ENCODE measurements around the gene TBATA. TPM values are rescaled to one million over a fixed set of nuclear protein-coding genes. Genes with fewer than 3 reads are reported as not detected.
A peak's percentile ranks its signal among the peaks of the same experiment; 100 is the strongest.

The TBATA gene
- total and polyA plus RNA-seq, 2 donors: not detected

GRCh38 chr10:70744617-70745143 lies 40.5 kb downstream of the TBATA start:
- Histone ChIP-seq H3K36me3 (ENCODE audit: insufficient read depth) (no peaks in the 10 kb centered on the region), H3K27ac (ENCODE audit: low read depth) (no peak overlapping the region), H3K4me3 (ENCODE audit: low read depth, low read length) (no peak overlapping the region), H3K4me1 (ENCODE audit: insufficient read depth) (no peaks in the 10 kb centered on the region)
- 69% methylated on average over 6 of the region's 6 CpGs for WGBS
- DNase-seq (ENCODE audit: extremely low spot score): no peak

DNA sequence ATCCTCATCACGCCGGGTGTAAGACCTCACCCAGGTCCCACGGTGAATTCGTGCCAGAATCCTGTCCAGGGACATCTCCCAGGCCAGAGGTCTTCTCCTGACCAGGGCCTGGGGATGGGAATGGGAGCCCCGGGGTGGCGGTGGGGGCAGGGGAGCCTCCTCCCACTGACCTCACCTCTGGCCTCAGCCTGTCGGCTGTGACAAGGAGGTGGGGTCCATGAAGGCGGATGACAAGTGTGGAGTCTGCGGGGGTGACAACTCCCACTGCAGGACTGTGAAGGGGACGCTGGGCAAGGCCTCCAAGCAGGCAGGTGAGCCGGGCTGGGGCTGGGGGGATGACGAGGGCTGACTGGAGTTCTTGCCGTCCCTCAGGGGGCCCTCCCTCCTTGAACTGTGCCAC lies 41.3 kb downstream of the TBATA start:
- WGBS: 91% methylated on average over 13 of the region's 13 CpGs
- Histone ChIP-seq H3K4me3 (ENCODE audit: low read depth, low read length) (no peak overlapping the region), H3K27ac (ENCODE audit: low read depth) (no peak overlapping the region), H3K36me3 (ENCODE audit: insufficient read depth) (no peaks in the 10 kb centered on the region), H3K4me1 (ENCODE audit: insufficient read depth) (no peaks in the 10 kb centered on the region)
- DNase-seq (ENCODE audit: extremely low spot score): no peak

DNA sequence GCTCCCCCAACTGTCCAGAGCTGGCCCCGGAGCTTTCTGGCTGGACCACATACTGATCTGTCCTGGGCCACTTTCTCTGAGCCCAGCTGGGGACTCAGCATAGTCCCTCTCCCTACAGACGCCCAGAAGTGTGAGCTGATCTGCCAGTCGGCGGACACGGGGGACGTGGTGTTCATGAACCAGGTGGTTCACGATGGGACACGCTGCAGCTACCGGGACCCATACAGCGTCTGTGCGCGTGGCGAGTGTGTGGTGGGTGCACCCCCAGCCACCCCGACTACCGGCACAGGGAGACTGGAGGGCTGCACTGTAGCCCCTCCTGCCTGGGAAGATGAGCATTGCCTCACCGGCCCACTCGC lies 41.8 kb downstream of the TBATA start:
- Histone ChIP-seq H3K4me1 (ENCODE audit: insufficient read depth) (no peaks in the 10 kb centered on the region), H3K4me3 (ENCODE audit: low read depth, low read length) (no peak overlapping the region), H3K36me3 (ENCODE audit: insufficient read depth) (no peaks in the 10 kb centered on the region), H3K27ac (ENCODE audit: low read depth) (no peak overlapping the region)
- no peak for DNase-seq (ENCODE audit: extremely low spot score)
- WGBS: 82% methylated on average over 17 of the region's 17 CpGs

DNA sequence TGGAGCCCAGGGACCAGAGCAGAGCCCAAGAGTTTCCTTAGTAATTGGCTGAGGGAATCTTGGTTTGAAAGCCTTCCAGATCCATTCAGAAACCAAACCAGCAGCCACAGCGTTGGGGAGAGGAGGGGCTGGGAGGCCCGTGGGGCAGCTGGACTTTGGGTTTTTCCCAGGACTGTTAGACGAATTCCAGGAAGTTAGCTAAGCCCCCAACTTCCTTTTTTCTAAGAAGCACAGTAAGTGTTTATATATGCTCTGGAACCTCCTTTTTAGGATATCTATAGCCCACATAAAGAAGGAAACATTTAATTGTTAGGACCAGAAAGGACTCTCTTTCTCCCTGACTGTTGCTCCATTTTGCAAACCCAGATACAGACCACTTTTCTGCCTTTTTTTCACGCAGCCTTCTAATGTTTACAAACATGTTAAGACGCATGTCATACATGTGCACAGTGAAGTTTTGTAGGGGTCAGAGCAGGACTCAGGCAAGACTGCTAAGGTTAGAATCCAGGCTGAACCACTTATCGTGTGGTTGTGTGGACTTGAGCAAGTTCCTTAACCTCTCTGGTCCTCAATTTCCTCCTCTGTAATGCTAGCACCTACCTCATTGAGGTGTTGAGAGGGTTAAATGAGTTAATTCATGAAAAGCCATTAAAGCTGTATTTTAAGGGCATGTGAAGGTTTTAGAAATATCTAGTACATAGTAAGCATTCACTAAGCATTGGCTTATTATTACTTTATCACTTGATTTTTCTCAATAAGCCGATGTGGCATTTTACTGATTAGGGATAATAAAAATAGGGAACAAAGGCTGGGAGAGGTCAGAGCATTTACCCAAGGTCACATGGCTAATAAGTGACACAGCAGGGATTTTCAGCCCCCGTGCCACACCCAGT lies 42.4 kb downstream of the TBATA start:
- H3K4me1 ChIP-seq (ENCODE audit: insufficient read depth): no peaks in the 10 kb centered on the region
- no peaks in the 10 kb centered on the region for H3K36me3 ChIP-seq (ENCODE audit: insufficient read depth)
- H3K27ac ChIP-seq (ENCODE audit: low read depth): peak overlapping the region; percentile 27
- DNase-seq (ENCODE audit: extremely low spot score): peak; percentile 70
- 32% methylated on average over 8 of the region's 8 CpGs for WGBS
- H3K4me3 ChIP-seq (ENCODE audit: low read depth, low read length): no peak overlapping the region

DNA sequence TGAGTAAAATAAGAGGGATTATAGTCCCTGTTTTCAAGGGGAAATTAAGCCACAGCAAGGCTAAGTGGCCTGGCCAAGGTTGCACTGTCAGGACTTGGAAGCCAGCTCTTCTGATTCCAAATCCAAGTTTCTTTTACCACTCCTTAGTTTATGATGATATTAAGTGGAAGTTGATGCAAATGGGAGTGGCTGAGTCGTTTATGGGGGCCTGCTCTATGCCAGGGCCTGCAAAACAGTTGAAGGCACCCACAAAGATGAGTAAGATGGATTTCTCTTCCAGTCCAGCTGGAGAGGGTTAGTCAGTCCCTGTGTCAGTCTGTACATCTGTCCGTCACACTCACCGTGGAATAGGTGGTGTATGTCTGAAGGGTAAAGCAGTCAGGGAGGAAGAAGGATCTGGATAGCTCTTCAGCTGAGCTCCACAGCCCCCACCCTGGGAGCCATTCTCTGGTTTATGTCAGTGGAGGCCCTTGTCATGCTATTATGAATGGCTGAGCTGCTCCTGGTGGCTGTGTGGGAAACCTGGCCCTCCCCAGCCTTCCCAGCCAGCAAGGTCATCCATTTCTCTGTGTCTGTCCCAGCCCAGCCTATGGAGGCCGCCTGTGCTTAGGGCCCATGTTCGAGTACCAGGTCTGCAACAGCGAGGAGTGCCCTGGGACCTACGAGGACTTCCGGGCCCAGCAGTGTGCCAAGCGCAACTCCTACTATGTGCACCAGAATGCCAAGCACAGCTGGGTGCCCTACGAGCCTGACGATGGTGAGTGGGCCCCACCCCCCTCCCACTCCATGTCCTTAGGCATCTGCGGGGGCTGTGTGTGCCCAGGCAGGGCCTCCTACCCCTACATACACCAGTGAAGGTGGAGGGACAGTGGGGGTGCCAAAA lies 44.5 kb downstream of the TBATA start:
- DNase-seq (ENCODE audit: extremely low spot score): no peak
- H3K36me3 ChIP-seq (ENCODE audit: insufficient read depth): no peaks in the 10 kb centered on the region
- 77% methylated on average over 12 of the region's 12 CpGs for WGBS
- no peak overlapping the region for H3K4me3 ChIP-seq (ENCODE audit: low read depth, low read length)
- no peaks in the 10 kb centered on the region for H3K4me1 ChIP-seq (ENCODE audit: insufficient read depth)
- H3K27ac ChIP-seq (ENCODE audit: low read depth): peak overlapping the region; percentile 68

DNA sequence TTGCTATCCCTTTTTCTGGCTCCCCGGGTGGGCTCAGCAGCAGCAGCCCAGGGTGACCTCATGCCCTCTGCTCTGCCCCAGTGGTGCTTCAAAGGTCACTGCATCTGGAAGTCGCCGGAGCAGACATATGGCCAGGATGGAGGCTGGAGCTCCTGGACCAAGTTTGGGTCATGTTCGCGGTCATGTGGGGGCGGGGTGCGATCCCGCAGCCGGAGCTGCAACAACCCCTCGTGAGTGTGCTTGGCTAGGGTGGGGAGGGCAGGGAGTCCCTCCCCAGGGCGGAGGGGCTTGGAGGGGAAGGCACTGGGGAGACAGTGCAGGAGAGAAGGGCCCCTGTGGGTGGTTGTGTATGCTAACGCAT lies 46.4 kb downstream of the TBATA start:
- no peak for DNase-seq (ENCODE audit: extremely low spot score)
- Histone ChIP-seq H3K4me3 (ENCODE audit: low read depth, low read length) (no peak overlapping the region), H3K4me1 (ENCODE audit: insufficient read depth) (no peaks in the 10 kb centered on the region), H3K27ac (ENCODE audit: low read depth) (no peak overlapping the region), H3K36me3 (ENCODE audit: insufficient read depth) (no peaks in the 10 kb centered on the region)
- WGBS: 76% methylated on average over 12 of the region's 12 CpGs

GRCh38 chr10:70738006-70738760 lies 47.0 kb downstream of the TBATA start:
- no peak for DNase-seq (ENCODE audit: extremely low spot score)
- Histone ChIP-seq H3K4me3 (ENCODE audit: low read depth, low read length) (no peak overlapping the region), H3K4me1 (ENCODE audit: insufficient read depth) (no peaks in the 10 kb centered on the region), H3K36me3 (ENCODE audit: insufficient read depth) (no peaks in the 10 kb centered on the region), H3K27ac (ENCODE audit: low read depth) (no peak overlapping the region)
- 86% methylated on average over 3 of the region's 3 CpGs for WGBS

GRCh38 chr10:70737250-70737649 lies 47.9 kb downstream of the TBATA start:
- no peak overlapping the region for H3K27ac ChIP-seq (ENCODE audit: low read depth)
- no peak overlapping the region for H3K4me3 ChIP-seq (ENCODE audit: low read depth, low read length)
- H3K36me3 ChIP-seq (ENCODE audit: insufficient read depth): no peaks in the 10 kb centered on the region
- DNase-seq (ENCODE audit: extremely low spot score): no peak
- no peaks in the 10 kb centered on the region for H3K4me1 ChIP-seq (ENCODE audit: insufficient read depth)
- 87% methylated on average over 6 of the region's 6 CpGs for WGBS

GRCh38 chr10:70736525-70736924 lies 48.7 kb downstream of the TBATA start:
- Histone ChIP-seq H3K4me3 (ENCODE audit: low read depth, low read length) (no peak overlapping the region), H3K36me3 (ENCODE audit: insufficient read depth) (no peaks in the 10 kb centered on the region), H3K27ac (ENCODE audit: low read depth) (no peak overlapping the region), H3K4me1 (ENCODE audit: insufficient read depth) (no peaks in the 10 kb centered on the region)
- no peak for DNase-seq (ENCODE audit: extremely low spot score)
- WGBS: 89% methylated on average over 3 of the region's 3 CpGs

- no peak for DNase-seq (ENCODE audit: extremely low spot score)
- no peak overlapping the region for H3K4me3 ChIP-seq (ENCODE audit: low read depth, low read length)
- no peaks in the 10 kb centered on the region for H3K4me1 ChIP-seq (ENCODE audit: insufficient read depth)
- 84% methylated on average over 3 of the region's 3 CpGs for WGBS
- H3K36me3 ChIP-seq (ENCODE audit: insufficient read depth): no peaks in the 10 kb centered on the region
- no peak overlapping the region for H3K27ac ChIP-seq (ENCODE audit: low read depth)
Measured at GRCh38 chr10:70735161-70735560, 50.0 kb downstream of the TBATA start.

DNA sequence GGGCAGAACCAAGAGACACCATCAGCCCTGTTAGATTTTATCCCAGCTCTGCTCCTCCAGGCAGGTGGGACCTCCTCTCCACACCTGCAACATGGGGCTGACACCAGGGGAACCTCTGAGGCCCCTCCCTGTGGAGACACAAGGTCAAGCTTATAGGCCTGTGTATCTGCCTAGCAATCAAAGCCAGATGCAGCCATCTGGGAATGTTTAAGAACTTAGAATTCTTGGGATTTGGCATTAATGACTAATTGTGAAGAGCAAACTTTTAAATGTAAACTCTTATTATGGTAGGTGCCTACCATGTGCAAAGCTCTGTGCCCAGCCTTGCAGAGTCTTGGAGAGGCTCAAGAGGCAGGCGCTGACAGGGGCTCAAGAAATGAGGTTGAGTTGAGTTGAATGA lies 52.1 kb downstream of the TBATA start:
- 97% methylated on average over 1 of the region's 1 CpG for WGBS
- no peak for DNase-seq (ENCODE audit: extremely low spot score)

GRCh38 chr10:70732569-70732968 lies 52.6 kb downstream of the TBATA start:
- H3K27ac ChIP-seq (ENCODE audit: low read depth): no peak overlapping the region
- H3K4me1 ChIP-seq (ENCODE audit: insufficient read depth): no peaks in the 10 kb centered on the region
- H3K4me3 ChIP-seq (ENCODE audit: low read depth, low read length): no peak overlapping the region
- 84% methylated on average over 4 of the region's 4 CpGs for WGBS
- H3K36me3 ChIP-seq (ENCODE audit: insufficient read depth): no peaks in the 10 kb centered on the region
- no peak for DNase-seq (ENCODE audit: extremely low spot score)

More for the DNA sequence above, 52.1 kb downstream of the TBATA start:
- Histone ChIP-seq H3K4me1 (ENCODE audit: insufficient read depth) (no peaks in the 10 kb centered on the region), H3K36me3 (ENCODE audit: insufficient read depth) (no peaks in the 10 kb centered on the region), H3K4me3 (ENCODE audit: low read depth, low read length) (no peak overlapping the region), H3K27ac (ENCODE audit: low read depth) (no peak overlapping the region)

DNA sequence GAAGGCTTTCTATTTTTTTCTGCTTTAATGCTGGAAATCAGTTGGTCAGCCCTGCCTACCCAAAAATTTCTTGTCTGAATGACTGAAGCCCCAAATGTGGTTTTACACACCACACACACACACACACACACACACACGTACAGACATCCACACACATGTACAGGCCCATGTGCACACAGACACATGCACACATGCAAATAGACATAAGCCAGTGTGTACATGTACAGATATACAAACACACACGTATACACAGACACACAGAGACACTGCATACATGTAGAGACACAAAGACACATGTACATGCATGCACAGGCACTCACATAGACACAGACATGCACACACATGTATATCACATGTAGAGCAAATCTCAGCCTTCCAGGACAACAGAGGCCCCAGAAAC lies 54.2 kb downstream of the TBATA start:
- Histone ChIP-seq H3K4me1 (ENCODE audit: insufficient read depth) (no peaks in the 10 kb centered on the region), H3K4me3 (ENCODE audit: low read depth, low read length) (no peak overlapping the region), H3K36me3 (ENCODE audit: insufficient read depth) (no peaks in the 10 kb centered on the region), H3K27ac (ENCODE audit: low read depth) (no peak overlapping the region)
- DNase-seq (ENCODE audit: extremely low spot score): no peak
- 86% methylated on average over 2 of the region's 2 CpGs for WGBS

All from urinary bladder (tissue), 4 donors.